A673 (cell line): ENCODE data around the gene BROX. TPM values are rescaled to one million over a fixed set of nuclear protein-coding genes. Genes with fewer than 3 reads are reported as not detected.

Experiments
- BruUV-seq: library from RNA; stranded (reverse); fragments of 400-500 nt; replicated peaks from 2 replicates; lab custom pipeline; 2021; lab: Mats Ljungman, UMichigan
- CTCF ChIA-PET: fragments of 300-600 bp; sonication (Branson Sonifier 250); formaldehyde crosslinking; loops from one replicate; lab custom pipeline; 2022; ENCODE audit warnings: antibody characterized with exemption; lab: Charles Lee
- POLR2A ChIA-PET: fragments of 300-600 bp; sonication (Branson Sonifier 250); formaldehyde crosslinking; loops from one replicate; lab custom pipeline; 2022; ENCODE audit warnings: antibody characterized with exemption; ENCODE audit not compliant: low non-redundant PET; lab: Charles Lee
- DNase-seq: peaks from one replicate; pipeline ENCODE4 v3.0.0-alpha.2; 2015; ENCODE audit warnings: low spot score
- H3K27ac ChIP-seq: fragments of 200-600 bp; sonication (generic); 2 replicates; pipeline ENCODE4 v1.5.1; 2016; ENCODE audit warnings: mixed run types, low read depth, mild to moderate bottlenecking, mixed read lengths, antibody characterized with exemption, low read length; ENCODE audit not compliant: poor library complexity, severe bottlenecking
- H3K27me3 ChIP-seq: fragments of 200-600 bp; sonication (generic); replicated peaks from 2 replicates; pipeline ENCODE4 v1.6.1; 2017; ENCODE audit warnings: mixed run types, low read depth, mild to moderate bottlenecking, mixed read lengths, antibody characterized with exemption, low read length; ENCODE audit not compliant: insufficient read depth, poor library complexity
- H3K36me3 ChIP-seq: fragments of 200-600 bp; sonication (generic); 2 replicates; pipeline ENCODE4 v1.6.1; 2016; ENCODE audit warnings: mixed run types, mild to moderate bottlenecking, mixed read lengths, antibody characterized with exemption, low read length; ENCODE audit not compliant: insufficient read depth, poor library complexity, severe bottlenecking
- H3K4me1 ChIP-seq: fragments of 200-600 bp; sonication (generic); 2 replicates; pipeline ENCODE4 v1.6.1; 2017; ENCODE audit warnings: mixed run types, mild to moderate bottlenecking, mixed read lengths, antibody characterized with exemption, low read length; ENCODE audit not compliant: insufficient read depth, poor library complexity, severe bottlenecking
- H3K4me3 ChIP-seq: fragments of 200-600 bp; sonication (generic); 2 replicates; pipeline ENCODE4 v1.5.1; 2016; ENCODE audit warnings: low read depth, mixed run types, mild to moderate bottlenecking, mixed read lengths, low read length; ENCODE audit not compliant: poor library complexity, severe bottlenecking
- H3K9me3 ChIP-seq: fragments of 200-600 bp; sonication (generic); 2 replicates; pipeline ENCODE4 v1.6.1; 2016; ENCODE audit warnings: mixed run types, low read depth, mild to moderate bottlenecking, mixed read lengths, antibody characterized with exemption, low read length; ENCODE audit not compliant: poor library complexity, severe bottlenecking
- CTCF ChIP-seq: fragments of 300-800, 200-600 bp; sonication (generic); conservative IDR thresholded peaks from 2 replicates; pipeline ENCODE4 v1.5.1; 2017; ENCODE audit warnings: low read depth, mild to moderate bottlenecking, antibody characterized with exemption, low read length, moderate library complexity, mixed read lengths
- EZH2 ChIP-seq: fragments of 200-600 bp; sonication (generic); IDR thresholded peaks from 2 replicates; pipeline ENCODE4 v1.6.1; 2017; ENCODE audit warnings: borderline replicate concordance, low read depth, mild to moderate bottlenecking, mixed read lengths, antibody characterized with exemption, low read length; ENCODE audit not compliant: poor library complexity, severe bottlenecking
- intact Hi-C: fragments of 100-400 bp; cut with micrococcal nuclease; formaldehyde crosslinking; loops from one replicate; pipeline ENCODE4 v1.10.0; 2022; ENCODE audit not compliant: unreplicated experiment
- total RNA-seq: library from RNA; stranded (reverse); gene quantifications from 2 replicates; pipeline ENCODE4 v1.2.3, GENCODE V29; 2021

BROX gene
- total RNA-seq, 1 experiment from 2014 or later: 36.2 TPM

GRCh38 chr1:222670110-222670509 lies 42.3 kb upstream of the BROX start:
- intact Hi-C loops: no loop called here
- no TSS peak for BruUV-seq
- Histone ChIP-seq H3K4me1 (no peaks in the 10 kb centered on the region), H3K9me3 (no peaks in the 10 kb centered on the region), H3K27me3 (no peaks in the 10 kb centered on the region), H3K27ac (no peak overlapping the region), H3K4me3 (no peak overlapping the region), H3K36me3 (peaks cover 48% of the 10 kb centered on the region)
- TF ChIP-seq CTCF (no peak), EZH2 (no peak)
- POLR2A ChIA-PET: no interaction called here
- DNase-seq: no peak
- CTCF ChIA-PET: no interaction called here

DNA sequence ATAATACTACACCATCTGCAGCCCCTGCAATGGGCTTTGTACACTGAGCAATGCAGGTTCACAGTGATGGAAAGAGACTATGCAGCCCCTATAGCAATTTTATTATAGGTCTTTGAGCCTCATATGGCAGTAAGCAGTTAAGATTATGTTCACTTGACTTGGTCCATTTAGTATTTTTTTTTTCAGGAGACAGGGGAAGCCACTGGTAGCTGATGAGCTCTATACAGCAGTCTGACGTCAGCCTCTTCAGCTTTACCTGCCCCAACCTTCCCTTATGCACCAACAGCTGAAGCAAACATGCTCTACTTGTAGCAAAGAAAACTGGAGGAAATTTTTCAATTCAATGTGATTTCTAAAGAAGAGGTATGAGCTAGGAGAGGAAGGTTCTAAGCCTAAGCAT lies 32.3 kb upstream of the BROX start:
- TF ChIP-seq CTCF (no peak), EZH2 (no peak)
- intact Hi-C loops: no loop called here
- DNase-seq: no peak
- POLR2A ChIA-PET: interaction anchor here (0.7 kb wide), 1 partner anchor 45 kb away, joined by 4 read pairs; no protein-coding TSS in a partner anchor
- no TSS peak for BruUV-seq
- Histone ChIP-seq H3K4me1 (no peaks in the 10 kb centered on the region), H3K27me3 (no peaks in the 10 kb centered on the region), H3K4me3 (no peak overlapping the region), H3K9me3 (no peaks in the 10 kb centered on the region), H3K36me3 (peaks cover 3% of the 10 kb centered on the region), H3K27ac (no peak overlapping the region)
- CTCF ChIA-PET: no interaction called here

GRCh38 chr1:222691016-222691415 lies 21.3 kb upstream of the BROX start:
- BruUV-seq: no TSS peak
- intact Hi-C loops: no loop called here
- DNase-seq: no peak
- POLR2A ChIA-PET: no interaction called here
- TF ChIP-seq CTCF (no peak), EZH2 (no peak)
- Histone ChIP-seq H3K4me3 (no peak overlapping the region), H3K36me3 (peaks cover 18% of the 10 kb centered on the region), H3K4me1 (no peaks in the 10 kb centered on the region), H3K9me3 (no peaks in the 10 kb centered on the region), H3K27me3 (no peaks in the 10 kb centered on the region), H3K27ac (no peak overlapping the region)
- CTCF ChIA-PET: interaction anchor here (0.6 kb wide), 1 partner anchor 391 kb away, joined by 3 read pairs; no protein-coding TSS in a partner anchor
